Adipose tissue (tissue), 3 donors: ENCODE measurements around the gene MYH16. TPM values are rescaled to one million over a fixed set of nuclear protein-coding genes. Genes with fewer than 3 reads are reported as not detected.
"Not testable (repeated sequence)": the region's sequence is repeated elsewhere in the genome, so short reads cannot be mapped to it uniquely, and the experiment has no call there.

Source experiments
- H3K27ac ChIP-seq: one replicate; pipeline ENCODE4 v1.5.1; 2013; ENCODE audit warnings: low read depth, low read length
- whole genome bisulfite sequencing, 3 donors: extraction: QIAGEN DNeasy Blood & Tissue Kit; methylation state at CpG; one replicate each; pipeline ENCODE4 v1.1.7; 2013; 5-methylcytosine and 5-hydroxymethylcytosine counted together
- polyA plus RNA-seq, 3 donors: library from polyadenylated mRNA; stranded (reverse); fragments of 200-250 nt; gene quantifications; one replicate each; pipeline ENCODE4 v1.2.3, GENCODE V29; 2013
- donor health status: healthy with polysubstance abuse.
- donor health status: Bipolar disorder and iron deficiency.
- donor health status: healthy.

The MYH16 gene
- not detected for polyA plus RNA-seq

DNA sequence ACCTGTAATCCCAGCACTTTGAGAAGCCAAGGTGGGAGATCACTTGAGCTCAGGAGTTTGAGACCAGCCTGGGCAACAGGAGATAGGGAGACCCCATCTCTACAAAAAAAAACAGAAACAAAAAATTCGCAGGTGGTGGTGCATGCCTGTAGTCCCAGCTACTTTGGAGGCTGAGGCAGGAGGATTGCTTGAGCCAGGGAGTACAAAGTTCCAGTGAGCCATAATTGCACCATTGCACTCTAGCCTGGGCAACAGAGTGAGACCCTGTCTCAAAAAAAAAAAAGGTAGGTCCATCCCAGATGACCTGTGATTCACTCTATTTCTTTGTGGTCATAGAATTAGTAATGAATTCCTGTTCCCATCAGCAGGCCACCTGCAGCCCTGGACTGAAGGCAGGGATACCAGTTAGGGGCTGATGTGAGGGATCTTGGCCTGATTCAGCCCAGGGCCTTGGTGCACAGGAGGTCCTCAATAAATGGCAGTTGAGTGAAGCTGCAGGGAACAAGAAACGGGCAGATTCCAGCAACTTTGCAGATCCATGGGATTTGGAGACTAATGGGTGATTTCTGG is at the start of gene MYH16:
Gene MYH16, plus strand, starts transcription at position 364 of the 570 bp plus-strand sequence.
- 85 to 95% (median 92%) methylated on average over 2 of the region's 2 CpGs for whole genome bisulfite sequencing, 3 donors
- no peak within 1 kb of the TSS for H3K27ac ChIP-seq

DNA sequence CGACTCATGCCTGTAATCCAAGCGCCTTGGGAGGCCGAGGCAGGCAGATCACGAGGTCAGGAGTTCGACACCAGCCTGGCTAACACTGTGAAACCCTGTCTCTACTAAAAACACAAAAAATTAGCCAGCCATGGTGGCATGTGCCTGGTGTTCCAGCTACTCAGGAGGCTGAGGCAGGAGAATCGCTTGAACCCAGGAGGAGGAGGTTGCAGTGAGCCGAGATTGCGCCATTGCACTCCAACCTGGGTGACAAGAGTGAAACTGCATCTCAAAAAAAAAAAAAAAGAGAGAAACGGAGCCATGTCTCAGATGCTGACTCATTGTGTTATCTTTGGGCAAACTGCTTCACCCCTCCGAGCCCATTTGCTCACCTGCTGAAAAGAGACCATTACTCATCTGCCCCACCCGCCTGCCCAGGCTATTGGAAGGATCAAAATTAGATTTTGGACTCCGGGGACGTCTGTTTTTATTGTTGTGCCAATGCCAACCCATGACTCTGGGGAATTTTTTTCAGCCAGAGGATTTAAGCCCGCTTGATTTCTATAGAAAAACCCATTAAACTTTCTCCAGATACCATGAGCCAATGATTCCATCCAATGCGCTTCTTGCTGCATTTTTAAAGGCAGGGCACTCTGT is 48.3 kb upstream of the MYH16 start:
- H3K27ac ChIP-seq = not testable (repeated sequence)
- WGBS, 3 donors = 59 to 64% (median 62%) methylated on average over 15 of the region's 15 CpGs

GRCh38 chr7:99224899-99225265 is 47.8 kb upstream of the MYH16 start:
- no peak overlapping the region for H3K27ac ChIP-seq
- WGBS, 3 donors = 74 to 89% (median 79%) methylated on average over 2 of the region's 2 CpGs

- no peak overlapping the region for H3K27ac ChIP-seq
- 76 to 84% (median 83%) methylated on average over 4 of the region's 4 CpGs for whole genome bisulfite sequencing, 3 donors
These were observed 43.4 kb upstream of the MYH16 start for GRCh38 chr7:99229234-99229633.

GRCh38 chr7:99232082-99232770 is 40.4 kb upstream of the MYH16 start:
- WGBS, 3 donors = 77 to 88% (median 78%) methylated on average over 9 of the region's 9 CpGs

GRCh38 chr7:99232955-99233354 is 39.7 kb upstream of the MYH16 start:
- WGBS, 3 donors = 86 to 88% (median 88%) methylated on average over 4 of the region's 4 CpGs
- H3K27ac ChIP-seq = not testable (repeated sequence)

More at GRCh38 chr7:99232082-99232770, 40.4 kb upstream of the MYH16 start:
- H3K27ac ChIP-seq = no peak overlapping the region

GRCh38 chr7:99234185-99234584 is 38.5 kb upstream of the MYH16 start:
- 84 to 90% (median 86%) methylated on average over 9 of the region's 9 CpGs for WGBS, 3 donors
- H3K27ac ChIP-seq = no peak overlapping the region

DNA sequence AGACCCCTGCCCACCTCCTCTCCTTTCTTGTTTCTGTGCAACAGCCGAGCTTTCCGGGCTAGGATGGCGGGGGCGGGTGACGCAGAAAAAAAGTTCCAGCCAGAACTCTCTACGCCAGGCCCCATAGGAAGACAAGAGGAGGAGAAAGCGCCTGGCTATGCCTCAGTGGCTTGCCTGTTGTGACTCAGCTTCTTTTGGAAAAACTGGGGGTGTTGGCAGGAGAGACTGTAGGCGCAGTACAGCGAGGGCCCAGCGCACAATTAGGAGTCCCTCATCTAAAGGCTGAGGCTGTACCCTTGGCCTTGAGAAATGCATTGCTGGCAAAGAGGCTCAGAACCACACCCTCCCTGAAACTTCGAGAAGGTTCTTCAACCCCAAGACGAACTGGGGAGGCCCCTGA is 36.7 kb upstream of the MYH16 start:
- WGBS, 3 donors = 86 to 87% (median 86%) methylated on average over 12 of the region's 12 CpGs
- no peak overlapping the region for H3K27ac ChIP-seq

DNA sequence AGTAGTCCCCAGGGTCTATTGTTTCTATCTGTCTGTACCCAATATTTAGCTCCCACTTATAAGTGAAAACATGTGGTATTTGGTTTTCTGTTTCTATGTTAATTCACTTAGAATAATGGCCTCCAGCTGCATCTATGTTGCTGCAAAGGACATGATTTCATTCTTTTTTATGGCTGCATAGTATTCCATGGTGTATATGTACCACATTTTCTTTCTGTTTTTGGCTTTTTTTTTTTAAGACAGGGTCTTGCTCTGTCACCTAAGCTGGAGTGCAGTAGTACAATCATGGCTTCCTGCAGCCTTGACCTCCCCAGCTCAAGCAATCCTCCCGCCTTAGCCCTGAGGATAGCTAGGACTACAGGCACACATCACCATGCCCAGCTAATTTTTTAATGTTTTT is 34.8 kb upstream of the MYH16 start:
- WGBS, 3 donors = 85 to 100% (median 100%) methylated on average over 1 of the region's 1 CpG
- H3K27ac ChIP-seq = not testable (repeated sequence)

DNA sequence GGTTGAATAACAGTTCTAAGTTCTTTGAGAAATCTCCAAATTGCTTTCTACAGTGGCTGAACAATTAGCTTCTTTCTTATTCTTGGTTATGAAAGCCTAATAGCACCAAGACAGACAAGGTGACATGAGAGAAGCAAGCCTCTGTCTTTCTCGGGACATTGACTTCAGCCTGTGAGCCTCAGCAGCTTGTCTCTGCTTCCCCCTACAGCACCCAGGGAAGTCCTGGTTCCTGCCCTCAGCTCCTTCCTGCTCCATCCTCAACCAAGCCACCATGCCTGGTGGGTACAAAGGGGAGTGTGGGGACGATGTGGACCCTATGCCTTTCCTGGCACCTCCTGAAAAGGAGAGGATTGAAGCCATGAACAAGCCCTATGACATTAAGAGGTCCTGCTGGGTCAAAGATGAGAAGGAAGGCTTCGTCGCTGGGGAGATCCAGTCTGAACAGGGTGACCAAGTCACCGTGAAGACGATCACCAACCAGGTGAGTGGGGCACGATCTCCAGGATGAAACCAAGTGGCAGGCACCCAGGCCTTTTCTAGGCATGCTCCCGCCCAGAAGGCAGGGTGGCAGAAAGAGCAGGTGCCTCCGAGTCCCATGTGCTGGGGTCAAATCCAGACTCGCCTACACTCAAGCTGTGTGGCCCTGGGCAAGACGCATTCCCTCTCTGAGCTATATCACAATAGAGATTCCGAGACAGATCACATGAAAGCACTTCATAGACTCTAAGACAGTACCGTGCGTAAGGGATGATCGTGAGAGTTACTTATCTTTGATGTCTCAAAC is 33.9 kb upstream of the MYH16 start:
- no peak overlapping the region for H3K27ac ChIP-seq
- 80 to 83% (median 81%) methylated on average over 15 of the region's 15 CpGs for WGBS, 3 donors

DNA sequence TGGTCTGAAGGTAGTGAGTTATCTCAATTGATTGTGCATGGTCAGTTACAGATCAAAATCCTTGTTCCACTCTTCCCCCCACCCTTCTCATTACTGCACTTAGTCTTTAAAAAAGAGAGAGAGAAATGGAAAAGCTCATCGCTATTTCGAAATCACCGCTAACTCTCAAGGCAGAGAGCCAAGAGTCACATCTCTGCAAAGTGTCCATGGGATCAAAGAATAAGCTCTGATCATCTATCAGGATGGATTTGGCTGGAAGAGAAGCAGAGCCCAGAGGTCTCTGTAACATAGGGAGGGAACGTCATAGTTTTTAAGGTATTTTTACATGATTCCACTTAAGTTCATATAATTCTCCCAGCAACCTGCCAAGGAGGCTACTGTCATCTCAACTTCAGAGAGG is 30.0 kb upstream of the MYH16 start:
- H3K27ac ChIP-seq = no peak overlapping the region
- WGBS, 3 donors = 46 to 85% (median 65%) methylated on average over 4 of the region's 4 CpGs

- WGBS, 3 donors = 79 to 92% (median 84%) methylated on average over 5 of the region's 5 CpGs
- no peak overlapping the region for H3K27ac ChIP-seq
These were observed 28.8 kb upstream of the MYH16 start for GRCh38 chr7:99243751-99244337.

- no peak overlapping the region for H3K27ac ChIP-seq
- WGBS, 3 donors = 48 to 64% (median 59%) methylated on average over 3 of the region's 3 CpGs
These were observed 27.7 kb upstream of the MYH16 start for GRCh38 chr7:99244939-99245338.

DNA sequence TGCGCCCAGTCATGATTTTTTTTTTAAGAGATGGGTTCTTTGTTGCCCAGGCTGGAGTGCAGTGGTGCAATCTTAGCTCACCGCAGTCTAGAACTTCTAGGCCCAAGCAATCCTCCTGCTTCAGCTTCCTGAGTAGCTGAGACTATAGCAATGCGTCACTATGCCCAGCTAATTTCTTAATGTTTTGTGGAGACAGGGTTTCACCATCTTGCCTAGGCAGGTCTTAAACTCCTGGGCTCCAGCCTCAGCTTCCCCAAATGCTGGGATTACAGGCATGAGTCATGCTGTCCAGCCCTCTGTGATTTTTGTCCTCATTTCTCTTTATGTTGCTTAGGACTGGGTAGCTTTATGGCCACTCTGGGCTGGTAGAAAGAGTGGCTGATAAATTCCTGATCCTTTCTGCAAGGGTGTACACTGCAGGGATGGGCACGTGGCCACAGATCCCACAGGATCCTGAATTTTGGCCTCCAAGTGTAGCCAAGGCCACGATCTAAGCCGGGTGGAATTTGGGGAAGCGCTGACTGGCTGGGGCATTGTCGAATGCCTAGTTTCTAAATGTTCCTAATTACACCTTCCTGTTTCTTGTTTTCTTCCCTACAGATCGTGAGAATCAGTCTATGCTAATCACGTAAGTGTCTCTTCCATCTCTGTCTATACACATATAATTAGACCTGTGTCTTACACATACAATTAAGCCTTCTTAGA is 24.1 kb upstream of the MYH16 start:
- no peak overlapping the region for H3K27ac ChIP-seq
- 54 to 77% (median 67%) methylated on average over 10 of the region's 10 CpGs for WGBS, 3 donors

DNA sequence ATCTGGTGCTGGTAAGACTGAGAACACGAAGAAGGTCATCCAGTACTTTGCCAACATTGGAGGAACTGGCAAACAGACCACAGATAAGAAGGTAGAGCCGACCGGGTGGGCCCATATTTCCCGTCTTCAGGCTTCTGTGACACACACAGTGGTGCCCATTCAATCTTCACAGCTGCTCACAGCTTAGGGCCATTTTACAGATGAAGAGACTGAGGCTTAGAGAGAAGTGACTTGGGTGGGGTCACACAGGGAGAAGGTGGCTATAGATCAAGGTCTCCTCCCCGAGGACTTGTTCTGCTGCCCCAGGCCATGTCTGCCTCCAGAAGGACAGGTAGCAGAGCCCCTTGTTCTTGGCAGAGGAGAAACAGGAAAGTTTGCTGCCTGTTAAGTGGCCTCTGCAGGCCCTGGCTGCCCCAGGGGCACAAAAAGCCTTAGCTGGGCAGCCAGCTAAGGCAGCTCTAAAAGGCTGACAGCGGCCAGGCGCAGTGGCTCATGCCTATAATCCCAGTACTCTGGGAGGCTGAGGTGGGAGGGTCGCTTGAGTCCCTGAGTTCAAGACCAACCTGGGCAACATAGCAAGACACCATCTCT is 22.6 kb upstream of the MYH16 start:
- WGBS, 3 donors = 75 to 91% (median 80%) methylated on average over 8 of the region's 8 CpGs

DNA sequence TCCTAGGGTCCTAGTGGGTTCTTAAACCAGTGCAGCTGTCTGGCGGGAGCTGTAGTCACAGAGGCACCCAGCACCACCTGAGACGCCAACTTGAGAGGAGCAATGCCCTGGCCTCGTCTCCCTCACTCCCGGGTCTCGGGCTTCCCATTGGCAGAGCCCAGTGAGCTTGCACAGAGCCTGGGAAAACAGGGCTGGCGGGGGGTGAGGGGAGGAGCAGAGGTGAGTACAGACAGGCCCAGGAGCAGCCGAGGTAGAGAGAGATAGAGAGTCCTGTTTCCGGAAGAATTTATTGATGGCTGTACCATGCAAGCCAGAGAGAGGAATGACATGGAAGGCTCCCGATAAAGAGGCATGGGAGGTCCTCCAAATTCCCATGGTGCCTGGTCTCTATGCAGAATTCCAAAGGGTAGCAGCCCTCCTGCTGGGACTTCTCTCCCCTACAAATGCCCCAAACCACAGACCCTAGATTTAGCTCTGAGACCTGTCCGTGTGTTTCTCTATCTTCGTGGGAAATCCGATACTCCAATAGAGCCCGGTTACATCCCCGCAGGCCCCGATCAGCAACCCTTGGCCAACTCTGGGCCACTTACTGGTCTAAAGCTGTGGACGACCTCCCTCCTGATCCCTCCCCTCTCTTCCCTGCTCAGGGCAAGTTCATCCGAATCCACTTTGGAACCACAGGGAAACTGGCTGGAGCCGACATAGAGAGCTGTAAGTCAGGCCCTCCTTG is 20.3 kb upstream of the MYH16 start:
- WGBS, 3 donors = 52 to 63% (median 60%) methylated on average over 18 of the region's 18 CpGs

More for the DNA sequence above, 22.6 kb upstream of the MYH16 start:
- H3K27ac ChIP-seq = no peak overlapping the region

DNA sequence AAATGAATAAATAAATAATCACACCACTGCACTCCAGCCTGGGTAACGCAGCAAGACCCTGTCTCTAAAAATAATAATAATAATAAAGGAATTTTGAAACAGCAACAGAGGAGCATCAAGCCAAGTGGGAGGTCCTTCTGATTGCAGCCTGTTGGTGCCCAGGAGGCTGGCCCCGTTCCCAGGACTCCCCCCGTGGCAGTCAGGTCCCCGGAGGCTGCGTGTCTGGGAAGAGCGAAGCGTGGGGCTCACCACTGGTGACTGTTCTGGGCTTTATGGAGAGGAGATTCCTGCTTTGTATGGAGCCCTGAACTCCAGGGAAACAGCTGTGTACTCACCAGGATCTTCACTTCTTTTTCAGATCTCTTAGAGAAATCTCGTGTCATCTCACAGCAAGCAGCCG is 19.3 kb upstream of the MYH16 start:
- 53 to 68% (median 59%) methylated on average over 9 of the region's 9 CpGs for WGBS, 3 donors
- no peak overlapping the region for H3K27ac ChIP-seq

More for the DNA sequence above, 20.3 kb upstream of the MYH16 start:
- no peak overlapping the region for H3K27ac ChIP-seq
